GM23338 (cell line): Measurements from ENCODE around the gene FUT8.

Source experiments
- CREB1 ChIP-seq: fragments of 250-450 bp; sonication (Bioruptor Pico); IDR thresholded peaks from 2 replicates; pipeline ENCODE4 v1.5.0; 2020; ENCODE audit warnings: low read depth, mild to moderate bottlenecking, moderate library complexity
- EZH2 ChIP-seq: fragments of 200-600 bp; sonication (generic); IDR thresholded peaks from one replicate; pipeline ENCODE4 v1.8.0; 2017; ENCODE audit warnings: antibody characterized with exemption, mild to moderate bottlenecking, low read depth; ENCODE audit not compliant: unreplicated experiment
- JUNB ChIP-seq: IDR thresholded peaks from one replicate; pipeline ENCODE4 v1.6.1; 2016; ENCODE audit warnings: antibody characterized with exemption; ENCODE audit not compliant: unreplicated experiment
- POLR2AphosphoS5 ChIP-seq: IDR thresholded peaks from 2 replicates; pipeline ENCODE4 v1.6.1; 2016; ENCODE audit warnings: antibody characterized with exemption, low read depth
- ZNF331 ChIP-seq: fragments of 250-450 bp; sonication (Bioruptor Pico); IDR thresholded peaks from 2 replicates; pipeline ENCODE4 v1.5.0; 2020; ENCODE audit warnings: low read depth, mild to moderate bottlenecking, moderate library complexity
- TF ChIP-seq, protein P1 (sequence below), 2 experiments: fragments of 200-600 bp in 1 of 2; sonication (generic) in 1 of 2; conservative IDR thresholded peaks; 2 replicates each; pipeline versions ENCODE4 v1.5.1 to v1.6.1; 2016 to 2017; ENCODE audit warnings: antibody characterized with exemption in 2 of 2, low read depth in 2 of 2, mild to moderate bottlenecking in 2 of 2, moderate library complexity in 1 of 2
- TF ChIP-seq, protein P2 (sequence below): IDR thresholded peaks from one replicate; pipeline ENCODE4 v1.6.1; 2018; ENCODE audit warnings: antibody characterized with exemption; ENCODE audit not compliant: unreplicated experiment

DNA sequence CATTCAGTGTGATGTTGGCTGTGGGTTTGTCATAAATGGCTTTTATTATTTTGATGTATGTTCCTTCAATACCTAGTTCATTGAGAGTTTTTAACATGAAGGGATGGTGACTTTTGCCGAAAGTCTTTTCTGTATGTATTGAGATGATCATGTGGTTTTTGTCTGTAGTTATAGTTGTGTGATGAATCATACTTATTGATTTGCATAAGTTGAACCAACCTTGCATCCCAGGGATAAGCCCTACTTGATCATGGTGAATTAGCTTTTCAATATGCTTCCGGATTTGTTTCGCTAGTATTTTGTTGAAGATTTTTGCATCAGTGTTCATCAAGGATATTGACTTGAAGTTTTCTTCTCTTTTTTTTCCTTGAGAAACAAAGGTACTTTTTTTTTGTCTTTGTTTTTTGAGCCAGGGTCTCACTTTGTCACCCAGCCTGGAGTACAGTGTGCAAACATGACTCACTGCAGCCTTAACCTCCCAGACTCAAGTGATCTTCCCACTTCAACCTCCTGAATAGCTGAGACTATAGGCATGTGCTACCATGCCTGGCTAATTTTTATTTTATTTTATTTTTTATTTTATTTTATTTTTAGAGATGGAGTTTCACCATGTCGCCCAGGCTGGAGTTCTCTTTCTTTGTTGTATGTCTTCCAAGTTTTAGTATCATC is 121.3 kb downstream of the FUT8 start:
- TF ChIP-seq CREB1 (CRISPR knock-in tag) (no peak), JUNB (no peak), ZNF331 (CRISPR knock-in tag) (no peak), POLR2AphosphoS5 (no peak), EZH2 (no peak)
- TF ChIP-seq, protein P1, sequence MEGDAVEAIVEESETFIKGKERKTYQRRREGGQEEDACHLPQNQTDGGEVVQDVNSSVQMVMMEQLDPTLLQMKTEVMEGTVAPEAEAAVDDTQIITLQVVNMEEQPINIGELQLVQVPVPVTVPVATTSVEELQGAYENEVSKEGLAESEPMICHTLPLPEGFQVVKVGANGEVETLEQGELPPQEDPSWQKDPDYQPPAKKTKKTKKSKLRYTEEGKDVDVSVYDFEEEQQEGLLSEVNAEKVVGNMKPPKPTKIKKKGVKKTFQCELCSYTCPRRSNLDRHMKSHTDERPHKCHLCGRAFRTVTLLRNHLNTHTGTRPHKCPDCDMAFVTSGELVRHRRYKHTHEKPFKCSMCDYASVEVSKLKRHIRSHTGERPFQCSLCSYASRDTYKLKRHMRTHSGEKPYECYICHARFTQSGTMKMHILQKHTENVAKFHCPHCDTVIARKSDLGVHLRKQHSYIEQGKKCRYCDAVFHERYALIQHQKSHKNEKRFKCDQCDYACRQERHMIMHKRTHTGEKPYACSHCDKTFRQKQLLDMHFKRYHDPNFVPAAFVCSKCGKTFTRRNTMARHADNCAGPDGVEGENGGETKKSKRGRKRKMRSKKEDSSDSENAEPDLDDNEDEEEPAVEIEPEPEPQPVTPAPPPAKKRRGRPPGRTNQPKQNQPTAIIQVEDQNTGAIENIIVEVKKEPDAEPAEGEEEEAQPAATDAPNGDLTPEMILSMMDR (conservative IDR thresholded peaks at IDR 0.05; ENCODE audit: low read depth in 2 of 2): no peak
- TF ChIP-seq, protein P2, sequence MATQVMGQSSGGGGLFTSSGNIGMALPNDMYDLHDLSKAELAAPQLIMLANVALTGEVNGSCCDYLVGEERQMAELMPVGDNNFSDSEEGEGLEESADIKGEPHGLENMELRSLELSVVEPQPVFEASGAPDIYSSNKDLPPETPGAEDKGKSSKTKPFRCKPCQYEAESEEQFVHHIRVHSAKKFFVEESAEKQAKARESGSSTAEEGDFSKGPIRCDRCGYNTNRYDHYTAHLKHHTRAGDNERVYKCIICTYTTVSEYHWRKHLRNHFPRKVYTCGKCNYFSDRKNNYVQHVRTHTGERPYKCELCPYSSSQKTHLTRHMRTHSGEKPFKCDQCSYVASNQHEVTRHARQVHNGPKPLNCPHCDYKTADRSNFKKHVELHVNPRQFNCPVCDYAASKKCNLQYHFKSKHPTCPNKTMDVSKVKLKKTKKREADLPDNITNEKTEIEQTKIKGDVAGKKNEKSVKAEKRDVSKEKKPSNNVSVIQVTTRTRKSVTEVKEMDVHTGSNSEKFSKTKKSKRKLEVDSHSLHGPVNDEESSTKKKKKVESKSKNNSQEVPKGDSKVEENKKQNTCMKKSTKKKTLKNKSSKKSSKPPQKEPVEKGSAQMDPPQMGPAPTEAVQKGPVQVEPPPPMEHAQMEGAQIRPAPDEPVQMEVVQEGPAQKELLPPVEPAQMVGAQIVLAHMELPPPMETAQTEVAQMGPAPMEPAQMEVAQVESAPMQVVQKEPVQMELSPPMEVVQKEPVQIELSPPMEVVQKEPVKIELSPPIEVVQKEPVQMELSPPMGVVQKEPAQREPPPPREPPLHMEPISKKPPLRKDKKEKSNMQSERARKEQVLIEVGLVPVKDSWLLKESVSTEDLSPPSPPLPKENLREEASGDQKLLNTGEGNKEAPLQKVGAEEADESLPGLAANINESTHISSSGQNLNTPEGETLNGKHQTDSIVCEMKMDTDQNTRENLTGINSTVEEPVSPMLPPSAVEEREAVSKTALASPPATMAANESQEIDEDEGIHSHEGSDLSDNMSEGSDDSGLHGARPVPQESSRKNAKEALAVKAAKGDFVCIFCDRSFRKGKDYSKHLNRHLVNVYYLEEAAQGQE: no peak
